Skeletal muscle tissue (tissue), 4 donors: ENCODE measurements around the gene CCDC24. TPM values are rescaled to one million over a fixed set of nuclear protein-coding genes. Genes with fewer than 3 reads are reported as not detected.
A peak's percentile ranks its signal among the peaks of the same experiment; 100 is the strongest.

Experiments used
- H3K27ac ChIP-seq: one replicate; pipeline ENCODE4 v1.7.0; 2013; ENCODE audit warnings: mild to moderate bottlenecking, low read depth, low read length, inconsistent platforms
- H3K27me3 ChIP-seq, 3 donors: one replicate each; pipeline ENCODE4 v1.7.0; 2013; ENCODE audit warnings: low read length in 3 of 3; ENCODE audit not compliant: control insufficient read depth in 3 of 3, insufficient read depth in 3 of 3
- H3K36me3 ChIP-seq, 3 donors: one replicate each; pipeline ENCODE4 v1.7.0; 2013; ENCODE audit warnings: low read length in 3 of 3; ENCODE audit not compliant: control insufficient read depth in 3 of 3, insufficient read depth in 3 of 3
- H3K4me1 ChIP-seq, 3 donors: one replicate each; pipeline ENCODE4 v1.7.0; 2013; ENCODE audit warnings: low read length in 3 of 3, mild to moderate bottlenecking in 3 of 3; ENCODE audit not compliant: control insufficient read depth in 3 of 3, insufficient read depth in 3 of 3
- H3K4me3 ChIP-seq, 3 donors: one replicate each; pipeline ENCODE4 v1.7.0; 2013; ENCODE audit warnings: low read length in 3 of 3
- H3K9ac ChIP-seq, 3 donors: one replicate each; pipeline ENCODE4 v1.7.0; 2013; ENCODE audit warnings: low read length in 3 of 3, mild to moderate bottlenecking in 3 of 3, moderate library complexity in 2 of 3, low read depth in 1 of 3
- H3K9me3 ChIP-seq, 3 donors: one replicate each; pipeline ENCODE4 v1.7.0; 2013; ENCODE audit warnings: low read length in 3 of 3; ENCODE audit not compliant: control insufficient read depth in 3 of 3
- total RNA-seq: library from RNA; depleted of rRNA; stranded (reverse); fragments of >200 nt; gene quantifications from one replicate; pipeline ENCODE4 v1.2.3, GENCODE V29; 2014
- donor health status: Osteomylitis.

Gene CCDC24
- total RNA-seq, 1 donor from 2014 or later: under 0.01 TPM

DNA sequence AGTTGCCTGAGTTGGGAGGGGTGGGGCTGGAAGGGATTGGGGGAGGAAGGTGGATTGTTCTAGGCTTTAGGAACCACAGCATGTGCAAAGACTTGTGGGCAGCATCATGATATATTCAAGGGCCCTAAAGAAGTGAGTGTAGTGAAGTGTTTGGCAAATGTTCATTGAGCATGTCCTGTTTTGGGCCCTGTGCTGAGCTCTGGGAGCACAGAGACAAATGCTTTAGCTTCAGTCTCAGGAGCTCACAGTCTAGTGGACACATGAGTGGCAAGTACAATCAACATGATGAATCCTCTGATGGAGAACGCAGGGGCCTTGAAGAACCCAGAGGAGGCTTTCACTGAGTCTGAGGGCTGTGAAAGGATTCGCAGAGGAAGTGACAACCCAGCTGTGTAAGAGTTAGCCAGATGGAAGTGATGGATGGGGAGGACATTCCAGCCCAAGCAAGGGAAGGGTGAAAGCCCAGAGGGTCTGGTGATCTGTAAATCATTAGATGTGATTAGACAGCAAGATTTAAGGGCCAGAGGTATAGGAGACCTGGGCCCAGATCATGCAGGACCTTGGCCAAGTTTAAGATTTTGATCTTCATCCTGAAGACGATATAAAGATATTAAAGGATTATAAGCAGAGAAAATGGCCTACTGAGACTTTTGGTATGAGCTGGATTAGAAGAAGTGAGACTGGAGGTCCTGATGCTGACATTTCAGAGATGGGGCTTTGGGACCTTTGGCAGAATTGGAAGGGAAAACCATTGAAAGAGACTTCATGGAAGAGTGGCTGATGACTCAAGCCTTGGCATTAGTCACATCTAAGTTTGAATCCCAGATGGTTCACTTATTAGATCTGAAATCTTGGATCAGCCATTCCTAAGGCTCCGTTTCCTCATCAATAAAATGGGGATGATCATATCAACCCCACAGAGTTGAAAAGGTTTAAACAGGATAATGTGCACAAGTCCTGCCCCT is 40.1 kb upstream of the CCDC24 start:
- Histone ChIP-seq H3K27ac (no peak overlapping the region), H3K9ac (peak overlapping the region in 2 of 3 donors; percentile 12 to 100), H3K27me3 (no peaks in the 10 kb centered on the region), H3K36me3 (peaks cover 19 to 27% (median 23%) of the 10 kb centered on the region in 3 donors), H3K9me3 (no peaks in the 10 kb centered on the region), H3K4me1 (peaks cover 70 to 75% (median 73%) of the 10 kb centered on the region in 3 donors), H3K4me3 (peak overlapping the region in 1 of 3 donors; percentile 4)

DNA sequence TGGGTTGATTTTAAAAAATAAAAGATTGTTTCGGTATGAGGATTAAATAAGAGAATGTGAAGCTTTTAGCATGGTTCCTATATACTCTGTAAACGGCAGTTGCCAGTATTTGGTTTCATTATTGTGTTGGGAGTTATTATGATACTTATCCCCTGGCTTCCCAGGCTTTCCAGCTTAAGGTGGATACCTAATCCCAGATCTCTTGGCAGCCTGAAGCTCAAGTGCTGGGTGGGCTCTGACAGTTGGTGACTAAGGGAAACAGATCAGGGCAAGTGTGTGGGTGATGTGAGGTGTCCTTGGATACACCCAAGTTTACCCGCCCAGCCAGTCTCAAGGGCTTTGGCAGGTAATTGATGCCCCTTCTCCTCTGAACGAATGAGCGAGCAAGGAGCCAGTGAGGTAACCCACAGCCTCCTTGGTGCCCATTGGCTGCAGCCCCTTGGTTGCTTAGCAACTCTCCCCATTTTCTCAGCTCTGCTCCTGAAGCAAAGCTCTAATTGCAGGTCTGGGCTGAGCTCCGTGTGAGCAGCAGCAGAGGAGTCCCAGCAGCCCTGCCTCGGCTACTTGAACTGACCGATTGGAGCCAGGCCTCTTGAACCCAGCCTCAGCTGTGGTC is 38.6 kb upstream of the CCDC24 start:
- Histone ChIP-seq H3K27me3 (no peaks in the 10 kb centered on the region), H3K9ac (peak overlapping the region in 1 of 3 donors; percentile 69), H3K4me3 (peak overlapping the region in 2 of 3 donors; percentile 7 to 11), H3K27ac (no peak overlapping the region), H3K4me1 (peaks cover 62 to 80% (median 76%) of the 10 kb centered on the region in 3 donors), H3K9me3 (no peaks in the 10 kb centered on the region), H3K36me3 (peaks cover 34 to 43% (median 39%) of the 10 kb centered on the region in 3 donors)

DNA sequence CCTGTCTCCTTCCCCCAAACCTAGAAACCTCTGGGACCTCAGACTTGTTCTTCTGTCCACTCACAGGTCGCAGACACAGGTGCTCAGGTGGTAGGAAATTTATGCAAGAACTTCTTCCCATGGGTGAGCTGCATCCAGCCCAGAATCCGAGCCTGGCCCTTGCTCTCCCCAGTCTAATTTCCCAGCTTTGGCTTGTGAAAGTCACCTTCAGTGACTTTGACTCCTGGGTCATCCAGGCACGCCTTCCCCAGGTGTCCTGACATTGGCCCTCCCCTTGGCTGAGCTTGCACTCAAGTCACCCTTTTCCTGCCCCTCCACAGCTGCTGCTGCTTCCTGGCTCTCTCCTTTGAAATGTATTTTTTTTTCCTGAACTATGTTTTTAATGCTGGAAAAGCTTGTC is 38.0 kb upstream of the CCDC24 start:
- no peak overlapping the region for H3K4me3 ChIP-seq
- H3K27ac ChIP-seq: no peak overlapping the region
- peak overlapping the region in 2 of 3 donors; percentile 2 to 69 for H3K9ac ChIP-seq
- H3K4me1 ChIP-seq: peaks cover 60 to 78% (median 73%) of the 10 kb centered on the region in 3 donors
- H3K36me3 ChIP-seq: peaks cover 40 to 48% (median 44%) of the 10 kb centered on the region in 3 donors
- H3K9me3 ChIP-seq: no peaks in the 10 kb centered on the region
- H3K27me3 ChIP-seq: no peaks in the 10 kb centered on the region

GRCh38 chr1:43954036-43954435 is 37.4 kb upstream of the CCDC24 start:
- no peak overlapping the region for H3K27ac ChIP-seq
- peaks cover 53 to 71% (median 66%) of the 10 kb centered on the region in 3 donors for H3K4me1 ChIP-seq
- H3K4me3 ChIP-seq: no peak overlapping the region
- H3K9ac ChIP-seq: peak overlapping the region in 1 of 3 donors; percentile 69
- H3K27me3 ChIP-seq: no peaks in the 10 kb centered on the region
- H3K36me3 ChIP-seq: peaks cover 46 to 55% (median 51%) of the 10 kb centered on the region in 3 donors
- no peaks in the 10 kb centered on the region for H3K9me3 ChIP-seq

- Histone ChIP-seq H3K36me3 (peaks cover 52 to 59% (median 55%) of the 10 kb centered on the region in 3 donors), H3K4me3 (no peak overlapping the region), H3K27me3 (no peaks in the 10 kb centered on the region), H3K27ac (no peak overlapping the region), H3K9me3 (no peaks in the 10 kb centered on the region), H3K9ac (no peak overlapping the region), H3K4me1 (peaks cover 31 to 49% (median 44%) of the 10 kb centered on the region in 3 donors)
Measured at GRCh38 chr1:43956234-43956633, 35.2 kb upstream of the CCDC24 start.

DNA sequence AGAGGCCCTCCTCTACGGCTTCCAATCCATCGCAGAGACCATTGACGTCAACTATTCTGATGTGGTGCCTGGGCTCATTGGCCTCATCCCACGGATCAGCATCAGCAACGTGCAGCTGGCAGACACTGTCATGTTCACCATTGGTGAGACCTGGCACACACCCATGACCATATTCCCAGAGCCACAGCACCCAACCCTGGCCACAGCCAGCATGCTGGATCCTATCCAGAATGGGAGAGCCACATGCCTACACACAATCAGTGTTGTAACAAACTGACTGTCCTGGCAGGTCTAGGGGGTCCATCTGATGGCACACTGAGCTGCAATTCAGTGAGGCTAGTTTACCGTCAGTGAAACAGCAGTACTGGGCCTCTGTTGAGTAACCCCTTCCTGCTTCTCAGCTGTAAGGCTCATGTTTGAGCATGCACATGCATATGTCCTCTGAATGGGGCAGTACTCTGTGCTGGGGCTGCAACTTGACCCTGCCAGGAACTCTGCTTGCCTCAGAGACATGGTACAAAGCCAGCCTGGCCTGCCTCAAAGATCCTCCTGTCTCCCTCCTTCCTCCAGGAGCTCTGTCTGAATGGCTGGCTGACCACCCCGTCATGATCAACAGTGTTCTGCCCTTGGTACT is 33.9 kb upstream of the CCDC24 start:
- no peaks in the 10 kb centered on the region for H3K27me3 ChIP-seq
- peaks cover 63 to 70% (median 68%) of the 10 kb centered on the region in 3 donors for H3K36me3 ChIP-seq
- H3K27ac ChIP-seq: no peak overlapping the region
- H3K9me3 ChIP-seq: no peaks in the 10 kb centered on the region
- H3K4me1 ChIP-seq: peaks cover 23 to 45% (median 37%) of the 10 kb centered on the region in 3 donors
- H3K4me3 ChIP-seq: no peak overlapping the region
- H3K9ac ChIP-seq: peak overlapping the region in 1 of 3 donors; percentile 45

DNA sequence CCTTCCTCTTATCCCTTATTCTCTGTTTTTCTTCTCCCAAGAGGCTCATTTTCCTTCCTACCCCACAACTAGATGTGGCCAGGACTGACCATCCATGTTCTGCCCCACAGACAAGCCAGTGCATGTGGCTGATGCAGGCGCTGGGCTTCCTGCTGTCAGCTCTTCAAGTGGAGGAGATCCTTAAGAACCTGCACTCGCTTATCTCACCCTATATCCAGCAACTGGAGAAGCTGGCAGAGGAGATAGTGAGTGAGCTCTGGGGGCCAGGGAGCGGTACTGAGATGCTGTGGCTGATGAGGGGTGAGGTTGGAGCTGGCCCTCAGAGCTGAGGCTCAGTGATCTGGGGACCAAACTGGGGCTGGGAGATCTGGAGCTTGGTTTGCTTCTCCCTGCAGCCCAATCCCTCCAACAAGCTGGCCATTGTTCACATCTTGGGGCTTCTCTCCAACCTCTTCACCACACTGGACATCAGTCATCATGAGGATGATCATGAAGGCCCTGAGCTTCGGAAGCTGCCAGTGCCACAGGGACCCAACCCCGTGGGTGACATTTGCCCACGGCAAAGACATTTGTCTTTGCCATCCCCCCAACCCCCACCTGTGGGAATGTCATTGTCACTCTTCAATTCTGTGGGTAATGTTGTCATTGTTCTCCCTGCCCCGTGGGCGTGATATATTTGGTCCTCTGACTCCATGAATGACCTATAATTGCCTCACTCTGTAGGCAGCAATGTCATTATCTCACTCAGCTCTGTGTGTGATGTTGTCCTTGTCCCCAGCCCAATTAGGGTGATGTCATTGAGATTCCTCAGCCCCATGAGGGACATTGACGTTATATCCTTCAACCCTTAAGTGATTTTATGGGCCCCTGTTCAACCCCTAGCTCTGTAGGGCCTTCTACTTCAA is 32.8 kb upstream of the CCDC24 start:
- H3K36me3 ChIP-seq: peaks cover 74 to 81% (median 76%) of the 10 kb centered on the region in 3 donors

DNA sequence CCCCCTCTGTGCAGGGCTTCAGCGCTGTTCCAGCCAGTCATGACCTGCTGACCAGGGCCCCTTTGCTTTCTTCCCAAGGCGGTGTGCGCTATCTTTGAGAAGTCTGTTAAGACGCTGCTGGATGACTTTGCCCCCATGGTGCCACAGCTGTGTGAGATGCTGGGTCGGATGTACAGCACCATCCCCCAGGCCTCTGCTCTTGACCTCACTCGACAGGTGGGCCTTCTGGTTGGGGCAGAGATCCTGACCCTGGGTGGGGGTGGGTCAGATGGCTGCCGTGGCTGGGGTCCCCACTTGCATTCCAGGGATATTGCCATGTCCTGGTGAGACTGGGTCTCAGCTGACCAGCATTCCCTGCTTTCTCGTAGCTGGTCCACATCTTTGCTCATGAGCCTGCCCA is 30.6 kb upstream of the CCDC24 start:
- H3K9me3 ChIP-seq: no peaks in the 10 kb centered on the region
- H3K36me3 ChIP-seq: peaks cover 89 to 96% (median 93%) of the 10 kb centered on the region in 3 donors
- H3K27me3 ChIP-seq: no peaks in the 10 kb centered on the region
- peaks cover 6 to 21% (median 13%) of the 10 kb centered on the region in 3 donors for H3K4me1 ChIP-seq
- no peak overlapping the region for H3K4me3 ChIP-seq
- H3K27ac ChIP-seq: no peak overlapping the region
- no peak overlapping the region for H3K9ac ChIP-seq

More for the DNA sequence above, 32.8 kb upstream of the CCDC24 start:
- Histone ChIP-seq H3K4me1 (peaks cover 16 to 35% (median 27%) of the 10 kb centered on the region in 3 donors), H3K4me3 (no peak overlapping the region), H3K27me3 (no peaks in the 10 kb centered on the region), H3K9ac (no peak overlapping the region), H3K27ac (no peak overlapping the region), H3K9me3 (no peaks in the 10 kb centered on the region)

- Histone ChIP-seq H3K9me3 (no peaks in the 10 kb centered on the region), H3K9ac (peak overlapping the region in 1 of 3 donors; percentile 18), H3K27ac (no peak overlapping the region), H3K4me3 (no peak overlapping the region), H3K4me1 (peaks cover 3 to 14% (median 8%) of the 10 kb centered on the region in 3 donors), H3K27me3 (no peaks in the 10 kb centered on the region), H3K36me3 (peaks cover 91 to 97% (median 95%) of the 10 kb centered on the region in 3 donors)
Measured at GRCh38 chr1:43961692-43962091, 29.7 kb upstream of the CCDC24 start.
